ENCODE measurements around the gene VPS8.

- TF ChIP-seq CTCF (conservative IDR thresholded peaks at IDR 0.05 in 1 of 2, IDR thresholded peaks at IDR 0.05 in 1 of 2; ENCODE audit: low read depth in 1 of 2, low read length in 2 of 2) = no peak
- no peak for TF ChIP-seq EZH2 (IDR thresholded peaks at IDR 0.05; ENCODE audit: low read length, missing control alignments)
Measured at GRCh38 chr3:184802150-184802549, 9.8 kb upstream of the VPS8 start.
